Measurements from ENCODE around the gene TIMM17B. TPM values are rescaled to one million over a fixed set of nuclear protein-coding genes. Genes with fewer than 3 reads are reported as not detected.

TIMM17B gene
- total RNA-seq, 1 experiment from 2014 or later = 86.1 TPM

DNA sequence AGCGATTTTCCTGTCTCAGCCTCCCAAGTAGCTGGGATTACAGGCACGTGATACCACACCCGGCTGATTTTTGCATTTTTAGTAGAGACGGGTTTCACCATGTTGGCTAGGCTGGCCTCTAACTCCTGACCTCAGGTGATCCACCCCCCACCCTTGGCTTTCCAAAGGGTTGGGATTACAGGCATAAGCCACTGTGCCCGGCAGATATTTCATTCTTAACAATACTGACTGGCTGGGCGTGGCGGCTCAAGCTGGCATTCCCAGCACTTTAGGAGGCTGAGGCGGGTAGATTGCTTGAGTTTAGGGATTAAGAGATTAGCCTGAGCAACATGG lies 1.5 kb upstream of the TIMM17B start:
- intact Hi-C loops (cut with micrococcal nuclease; ENCODE audit: unreplicated experiment) = loop anchor here (5.0 to 10.0 kb wide), 2 partner anchors 64 to 137 kb away; partner anchors contain the start of genes GLOD5 and PCSK1N
- H3K4me3 Mint-ChIP-seq (ENCODE audit: low read depth, unreplicated experiment) = peak overlapping the region; percentile 95
- H3K27me3 Mint-ChIP-seq (ENCODE audit: unreplicated experiment) = no peaks in the 10 kb centered on the region
- H3K9me3 Mint-ChIP-seq (ENCODE audit: low read depth, unreplicated experiment) = no peaks in the 10 kb centered on the region
- DNase-seq = no peak
- no peaks in the 10 kb centered on the region for H3K4me1 Mint-ChIP-seq (ENCODE audit: low read depth, unreplicated experiment)
- no peak overlapping the region for H3K27ac Mint-ChIP-seq (ENCODE audit: unreplicated experiment)
- BruUV-seq (replicated peaks) = no TSS peak
- peaks cover 73% of the 10 kb centered on the region for H3K36me3 Mint-ChIP-seq (ENCODE audit: insufficient read depth, unreplicated experiment)
- no peak for TF ChIP-seq CTCF (IDR thresholded peaks at IDR 0.05; ENCODE audit: unreplicated experiment)
- CTCF ChIA-PET = no interaction called here

DNA sequence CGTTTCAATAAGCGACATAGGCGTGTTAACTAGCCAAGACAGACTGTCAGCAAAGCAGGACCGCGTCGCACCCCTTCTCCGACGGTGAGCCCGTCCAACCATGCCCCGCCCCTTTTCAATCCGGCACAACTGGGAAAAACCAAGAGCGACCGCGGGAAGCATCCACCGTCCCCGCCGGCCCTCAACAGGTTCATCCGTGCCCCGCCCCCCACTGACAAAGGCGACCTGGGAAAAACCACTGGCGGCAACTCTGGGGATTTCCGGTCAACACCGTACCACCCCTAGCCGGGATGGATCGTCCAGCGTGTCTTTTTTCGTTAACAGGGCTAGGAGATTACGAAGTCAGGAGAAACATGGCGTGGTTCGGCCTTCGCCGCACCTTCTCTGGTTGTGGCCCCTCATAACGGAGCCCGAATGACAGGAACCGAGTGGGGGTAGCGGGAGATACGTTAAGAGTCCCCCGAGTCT lies 377 bp downstream of the TIMM17B start:
- no peaks in the 10 kb centered on the region for H3K9me3 Mint-ChIP-seq (ENCODE audit: low read depth, unreplicated experiment)
- peaks cover 63% of the 10 kb centered on the region for H3K36me3 Mint-ChIP-seq (ENCODE audit: insufficient read depth, unreplicated experiment)

DNA sequence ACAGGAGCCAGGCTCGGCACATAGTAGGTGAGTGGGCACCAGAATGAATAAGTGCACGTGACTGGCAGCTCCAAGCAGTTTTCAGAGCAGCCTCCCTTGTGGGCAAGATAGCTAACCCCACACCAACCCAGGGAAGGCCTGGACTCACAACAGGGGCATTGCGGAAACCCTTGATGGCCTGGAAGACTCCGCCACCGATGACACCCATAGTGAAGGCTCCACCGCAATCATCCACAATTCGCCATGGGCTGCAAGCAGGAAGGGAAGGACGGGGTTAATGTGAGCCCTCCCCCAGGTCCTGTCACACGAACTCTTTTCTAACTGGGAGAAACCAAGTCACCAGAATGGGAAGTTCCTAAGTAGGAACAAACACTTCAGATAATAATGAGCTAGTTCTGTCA lies 957 bp downstream of the TIMM17B start:
- BruUV-seq (replicated peaks) = no TSS peak
- CTCF ChIA-PET = interaction anchor here (1.2 kb wide), 1 partner anchor 265 kb away, joined by 4 read pairs; no protein-coding TSS in a partner anchor
- no peaks in the 10 kb centered on the region for H3K4me1 Mint-ChIP-seq (ENCODE audit: low read depth, unreplicated experiment)
- H3K27ac Mint-ChIP-seq (ENCODE audit: unreplicated experiment) = peak overlapping the region; percentile 99
- H3K4me3 Mint-ChIP-seq (ENCODE audit: low read depth, unreplicated experiment) = peak overlapping the region; percentile 95
- peaks cover 63% of the 10 kb centered on the region for H3K36me3 Mint-ChIP-seq (ENCODE audit: insufficient read depth, unreplicated experiment)
- TF ChIP-seq CTCF (IDR thresholded peaks at IDR 0.05; ENCODE audit: unreplicated experiment) = no peak
- no peaks in the 10 kb centered on the region for H3K27me3 Mint-ChIP-seq (ENCODE audit: unreplicated experiment)
- no peak for DNase-seq
- no peaks in the 10 kb centered on the region for H3K9me3 Mint-ChIP-seq (ENCODE audit: low read depth, unreplicated experiment)
- intact Hi-C loops (cut with micrococcal nuclease; ENCODE audit: unreplicated experiment) = loop anchor here (5.0 to 10.0 kb wide), 2 partner anchors 62 to 134 kb away; partner anchors contain the start of genes GLOD5 and PCSK1N

More for the DNA sequence above, 377 bp downstream of the TIMM17B start:
- Mint-ChIP-seq H3K27me3 (ENCODE audit: unreplicated experiment) (no peaks in the 10 kb centered on the region), H3K4me3 (ENCODE audit: low read depth, unreplicated experiment) (peak overlapping the region; percentile 95), H3K27ac (ENCODE audit: unreplicated experiment) (peak overlapping the region; percentile 99), H3K4me1 (ENCODE audit: low read depth, unreplicated experiment) (no peaks in the 10 kb centered on the region)
- no peak for TF ChIP-seq CTCF (IDR thresholded peaks at IDR 0.05; ENCODE audit: unreplicated experiment)
- peak; percentile 85 for DNase-seq
- no TSS peak for BruUV-seq (replicated peaks)
- intact Hi-C loops (cut with micrococcal nuclease; ENCODE audit: unreplicated experiment) = loop anchor here (5.0 to 10.0 kb wide), 2 partner anchors 62 to 135 kb away; partner anchors contain the start of genes GLOD5 and PCSK1N
- CTCF ChIA-PET = interaction anchor here (1.2 to 1.3 kb wide), 3 partner anchors 15 to 266 kb away, joined by 3 to 4 read pairs (median 3); partner anchors contain the start of gene SLC35A2

DNA sequence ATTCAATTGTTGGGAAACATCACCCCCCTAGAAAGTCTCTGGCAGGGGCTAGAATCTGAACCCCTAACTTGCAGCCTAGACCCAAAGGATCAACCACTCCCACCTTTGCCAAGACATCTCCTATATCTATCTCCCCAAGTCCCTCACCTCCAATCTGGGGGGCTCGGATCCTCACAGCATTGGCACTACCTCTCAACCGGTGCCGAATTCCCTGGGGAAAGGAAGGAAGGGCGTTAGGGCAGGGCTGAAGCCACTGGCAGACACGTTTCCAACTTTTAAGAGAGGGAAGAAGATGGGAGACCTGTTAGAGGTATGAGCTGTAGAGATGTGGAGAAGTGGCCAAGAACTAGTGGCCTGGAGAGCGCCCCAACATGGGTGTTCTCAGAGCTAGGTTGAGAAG lies 2.7 kb downstream of the TIMM17B start:
- peaks cover 69% of the 10 kb centered on the region for H3K36me3 Mint-ChIP-seq (ENCODE audit: insufficient read depth, unreplicated experiment)
- BruUV-seq (replicated peaks) = no TSS peak
- CTCF ChIA-PET = no interaction called here
- H3K4me3 Mint-ChIP-seq (ENCODE audit: low read depth, unreplicated experiment) = no peak overlapping the region
- no peaks in the 10 kb centered on the region for H3K9me3 Mint-ChIP-seq (ENCODE audit: low read depth, unreplicated experiment)
- peaks cover 13% of the 10 kb centered on the region for H3K4me1 Mint-ChIP-seq (ENCODE audit: low read depth, unreplicated experiment)
- no peak for TF ChIP-seq CTCF (IDR thresholded peaks at IDR 0.05; ENCODE audit: unreplicated experiment)
- intact Hi-C loops (cut with micrococcal nuclease; ENCODE audit: unreplicated experiment) = loop anchor here (5.0 to 10.0 kb wide), 2 partner anchors 60 to 133 kb away; partner anchors contain the start of genes GLOD5 and PCSK1N
- H3K27me3 Mint-ChIP-seq (ENCODE audit: unreplicated experiment) = no peaks in the 10 kb centered on the region
- no peak for DNase-seq
- H3K27ac Mint-ChIP-seq (ENCODE audit: unreplicated experiment) = no peak overlapping the region
